ENCODE data around the gene GRM1. TPM values are rescaled to one million over a fixed set of nuclear protein-coding genes. Genes with fewer than 3 reads are reported as not detected.

The GRM1 gene
- total RNA-seq, 4 donors from 2014 or later, result not detected

GRCh38 chr6:146066506-146066905 lies 37.6 kb downstream of the GRM1 start:
- TF ChIP-seq POLR2A (IDR thresholded peaks at IDR 0.05) (no peak), CTCF (IDR thresholded peaks at IDR 0.05) (no peak)
- intact Hi-C loops (cut with DNase I), result no loop called here
- Histone ChIP-seq H3K4me3 (no peak overlapping the region), H3K36me3 (no peaks in the 10 kb centered on the region), H3K27me3 (no peaks in the 10 kb centered on the region), H3K9me3 (no peaks in the 10 kb centered on the region), H3K4me1 (no peaks in the 10 kb centered on the region), H3K27ac (no peak overlapping the region)
- WGBS, 2 donors, result 55 to 60% methylated on average over 1 of the region's 1 CpG
- DNase-seq, result no peak

- Histone ChIP-seq H3K4me3 (no peak overlapping the region), H3K4me1 (no peaks in the 10 kb centered on the region), H3K9me3 (no peaks in the 10 kb centered on the region), H3K36me3 (no peaks in the 10 kb centered on the region), H3K27ac (no peak overlapping the region), H3K27me3 (no peaks in the 10 kb centered on the region)
- TF ChIP-seq CTCF (IDR thresholded peaks at IDR 0.05), result no peak
- no peak for TF ChIP-seq POLR2A (IDR thresholded peaks at IDR 0.05)
- no peak for DNase-seq
- intact Hi-C loops (cut with DNase I), result no loop called here
- 54 to 62% methylated on average over 2 of the region's 2 CpGs for WGBS, 2 donors
Measured at GRCh38 chr6:146071781-146072180, 42.9 kb downstream of the GRM1 start.

- no peak for TF ChIP-seq CTCF (IDR thresholded peaks at IDR 0.05)
- no peak for TF ChIP-seq POLR2A (IDR thresholded peaks at IDR 0.05)
- no peaks in the 10 kb centered on the region for H3K36me3 ChIP-seq
- H3K27ac ChIP-seq, result no peak overlapping the region
- no peaks in the 10 kb centered on the region for H3K4me1 ChIP-seq
- H3K9me3 ChIP-seq, result no peaks in the 10 kb centered on the region
- no peak for DNase-seq
- intact Hi-C loops (cut with DNase I), result no loop called here
- no peaks in the 10 kb centered on the region for H3K27me3 ChIP-seq
- 53 to 62% methylated on average over 4 of the region's 4 CpGs for WGBS, 2 donors
- no peak overlapping the region for H3K4me3 ChIP-seq
Measured at GRCh38 chr6:146077992-146078391, 49.1 kb downstream of the GRM1 start.

- Histone ChIP-seq H3K36me3 (no peaks in the 10 kb centered on the region), H3K4me3 (no peak overlapping the region), H3K27ac (no peak overlapping the region), H3K27me3 (no peaks in the 10 kb centered on the region), H3K9me3 (no peaks in the 10 kb centered on the region), H3K4me1 (no peaks in the 10 kb centered on the region)
- intact Hi-C loops (cut with DNase I), result no loop called here
- 76 to 80% methylated on average over 7 of the region's 7 CpGs for WGBS, 2 donors
- no peak for DNase-seq
- TF ChIP-seq CTCF (IDR thresholded peaks at IDR 0.05) (no peak), POLR2A (IDR thresholded peaks at IDR 0.05) (no peak)
Measured at GRCh38 chr6:146087386-146087785, 58.5 kb downstream of the GRM1 start.

- Histone ChIP-seq H3K27me3 (no peaks in the 10 kb centered on the region), H3K27ac (no peak overlapping the region), H3K9me3 (no peaks in the 10 kb centered on the region), H3K4me1 (no peaks in the 10 kb centered on the region), H3K36me3 (no peaks in the 10 kb centered on the region), H3K4me3 (no peak overlapping the region)
- intact Hi-C loops (cut with DNase I), result no loop called here
- DNase-seq, result no peak
- no peak for TF ChIP-seq POLR2A (IDR thresholded peaks at IDR 0.05)
- TF ChIP-seq CTCF (IDR thresholded peaks at IDR 0.05), result no peak
- 61 to 63% methylated on average over 3 of the region's 3 CpGs for WGBS, 2 donors
Measured at GRCh38 chr6:146090474-146090873, 61.6 kb downstream of the GRM1 start.

Measured in esophagus squamous epithelium (tissue), 5 donors.